SK-N-SH (cell line): ENCODE data around the gene ME3. TPM values are rescaled to one million over a fixed set of nuclear protein-coding genes. Genes with fewer than 3 reads are reported as not detected.
A peak's percentile ranks its signal among the peaks of the same experiment; 100 is the strongest.

Source experiments
- CTCF ChIA-PET: fragments of 300-600, 350-600 bp; formaldehyde crosslinking; extraction: SDS; loops from one replicate; lab custom pipeline; 2021; lab: Yijun Ruan, JAX
- POLR2A ChIA-PET: fragments of 350-600 bp; sonication (Branson Sonifier 250); formaldehyde crosslinking; extraction: SDS; loops from one replicate; lab custom pipeline; 2020; ENCODE audit warnings: antibody characterized with exemption, inconsistent platforms; lab: Yijun Ruan, JAX
- DNase-seq: peaks from one replicate; pipeline ENCODE4 v3.0.0; 2012
- H2AFZ ChIP-seq: fragments of 200-600 bp; sonication (generic); 2 replicates; pipeline ENCODE4 v1.8.1; 2016; ENCODE audit warnings: antibody characterized with exemption, mild to moderate bottlenecking, low read depth
- H3F3A ChIP-seq: fragments of 200-600 bp; sonication (generic); replicated peaks from 2 replicates; pipeline ENCODE3; 2016; ENCODE audit warnings: antibody characterized with exemption, mild to moderate bottlenecking; ENCODE audit not compliant: insufficient read depth
- H3K27ac ChIP-seq, 2 experiments: fragments of 200-500 bp in 1 of 2; fragments of 200-600 bp in 1 of 2; sonication (Bioruptor generic) in 1 of 2; sonication (generic), shearing (Covaris generic) in 1 of 2; 2 replicates each; pipeline versions ENCODE4 v1.5.1 to v1.6.1; 2014 to 2016; ENCODE audit warnings: low read depth in 2 of 2, inconsistent platforms in 1 of 2, low read length in 1 of 2, mild to moderate bottlenecking in 1 of 2, mixed read lengths in 1 of 2
- H3K27me3 ChIP-seq: fragments of 200-600 bp; sonication (generic), shearing (Covaris generic); 2 replicates; pipeline ENCODE4 v1.6.1; 2016; ENCODE audit warnings: mixed run types; ENCODE audit not compliant: insufficient read depth
- H3K36me3 ChIP-seq, 2 experiments: fragments of 200-500 bp in 1 of 2; fragments of 200-600 bp in 1 of 2; sonication (Bioruptor generic) in 1 of 2; sonication (generic) in 1 of 2; replicated peaks in 1 of 2; 2 replicates each; pipeline versions ENCODE3 to v1.5.1; 2014 to 2016; ENCODE audit warnings: low read length in 1 of 2, mild to moderate bottlenecking in 1 of 2; ENCODE audit not compliant: insufficient read depth in 2 of 2, control insufficient read depth in 1 of 2
- H3K4me1 ChIP-seq, 2 experiments: fragments of 200-500 bp in 1 of 2; fragments of 200-600 bp in 1 of 2; sonication (Bioruptor generic) in 1 of 2; sonication (generic), shearing (Covaris generic) in 1 of 2; 2 replicates each; pipeline versions ENCODE4 v1.5.1 to v1.6.1; 2014 to 2016; ENCODE audit warnings: low read depth in 1 of 2, low read length in 1 of 2, mixed run types in 1 of 2; ENCODE audit not compliant: insufficient read depth in 2 of 2, control insufficient read depth in 1 of 2
- H3K4me2 ChIP-seq: fragments of 200-600 bp; sonication (generic), shearing (Covaris generic); 2 replicates; pipeline ENCODE4 v1.6.1; 2017; ENCODE audit warnings: mixed run types
- H3K4me3 ChIP-seq, 2 experiments: fragments of 200-500 bp in 1 of 2; fragments of 200-600 bp in 1 of 2; sonication (Bioruptor generic) in 1 of 2; sonication (generic), shearing (Covaris generic) in 1 of 2; 2 replicates each; pipeline versions ENCODE4 v1.5.1 to v1.8.1; 2014 to 2016; ENCODE audit warnings: low read depth in 2 of 2, inconsistent platforms in 1 of 2, low read length in 1 of 2, mild to moderate bottlenecking in 1 of 2, mixed read lengths in 1 of 2, moderate library complexity in 1 of 2
- H3K79me2 ChIP-seq: fragments of 200-600 bp; sonication (generic); 2 replicates; pipeline ENCODE4 v1.8.1; 2017; ENCODE audit warnings: mild to moderate bottlenecking; ENCODE audit not compliant: insufficient read depth
- H3K9ac ChIP-seq: fragments of 200-600 bp; sonication (generic); 2 replicates; pipeline ENCODE4 v1.6.1; 2017; ENCODE audit warnings: mixed run types
- H3K9me2 ChIP-seq: fragments of 200-600 bp; sonication (generic); 2 replicates; pipeline ENCODE4 v1.6.1; 2017; ENCODE audit warnings: mixed run types
- H3K9me3 ChIP-seq: fragments of 200-600 bp; sonication (generic); 2 replicates; pipeline ENCODE4 v1.6.1; 2017; ENCODE audit warnings: mixed run types, mild to moderate bottlenecking, moderate library complexity
- H4K20me1 ChIP-seq: fragments of 200-600 bp; sonication (generic); 2 replicates; pipeline ENCODE4 v1.6.1; 2017; ENCODE audit warnings: mild to moderate bottlenecking, mixed run types; ENCODE audit not compliant: insufficient read depth
- CHD2 ChIP-seq: fragments of 150-350 bp; IDR thresholded peaks from 2 replicates; pipeline ENCODE4 v1.6.1; 2018; ENCODE audit warnings: low read length; ENCODE audit not compliant: partially characterized antibody
- CTCF ChIP-seq: fragments of 200-600 bp; sonication (generic); IDR thresholded peaks from 2 replicates; pipeline ENCODE4 v1.6.1; 2017; ENCODE audit warnings: antibody characterized with exemption, mild to moderate bottlenecking, moderate library complexity
- ELF1 ChIP-seq: IDR thresholded peaks from 2 replicates; pipeline ENCODE4 v1.4.0; 2012
- EP300 ChIP-seq, 2 experiments: IDR thresholded peaks; 2 replicates each; pipeline versions ENCODE4 v1.4.0 to v1.6.1; 2012; ENCODE audit warnings: borderline replicate concordance in 1 of 2, low read depth in 1 of 2, low read length in 1 of 2
- EZH2phosphoT487 ChIP-seq: fragments of 200-600 bp; sonication (generic); IDR thresholded peaks from 2 replicates; pipeline ENCODE4 v1.6.1; 2017; ENCODE audit warnings: low read depth, mixed run types, mild to moderate bottlenecking, antibody characterized with exemption, moderate library complexity, borderline replicate concordance
- FOXJ3 ChIP-seq: sonication (generic); formaldehyde crosslinking; IDR thresholded peaks from 2 replicates; pipeline ENCODE4 v1.5.1; 2020; ENCODE audit warnings: mild to moderate bottlenecking, missing genetic modification reagents
- FOXM1 ChIP-seq: IDR thresholded peaks from 2 replicates; pipeline ENCODE4 v1.4.0; 2012; ENCODE audit warnings: low read depth, mild to moderate bottlenecking
- JUND ChIP-seq: IDR thresholded peaks from 2 replicates; pipeline ENCODE4 v1.4.0; 2012
- MEF2A ChIP-seq: IDR thresholded peaks from 2 replicates; pipeline ENCODE4 v1.4.0; 2012; ENCODE audit warnings: low read depth, borderline replicate concordance
- MXI1 ChIP-seq: IDR thresholded peaks from 2 replicates; pipeline ENCODE4 v1.6.1; 2012; ENCODE audit warnings: mild to moderate bottlenecking, low read depth, low read length, improper control_type of control experiment
- NRF1 ChIP-seq: IDR thresholded peaks from 2 replicates; pipeline ENCODE4 v1.6.1; 2012; ENCODE audit warnings: low read depth, mild to moderate bottlenecking, low read length
- POLR2AphosphoS5 ChIP-seq: IDR thresholded peaks from 2 replicates; pipeline ENCODE4 v1.6.1; 2012; ENCODE audit warnings: low read depth, low read length
- RAD21 ChIP-seq: IDR thresholded peaks from 2 replicates; pipeline ENCODE4 v1.6.1; 2012; ENCODE audit warnings: mild to moderate bottlenecking, low read length
- RFX5 ChIP-seq: IDR thresholded peaks from 2 replicates; pipeline ENCODE4 v1.6.1; 2012; ENCODE audit warnings: mild to moderate bottlenecking, improper control_type of control experiment, low read length
- SIN3A ChIP-seq: IDR thresholded peaks from 2 replicates; pipeline ENCODE4 v1.6.1; 2012; ENCODE audit warnings: low read depth, mild to moderate bottlenecking, low read length, moderate library complexity, borderline replicate concordance
- SMC3 ChIP-seq: IDR thresholded peaks from 2 replicates; pipeline ENCODE4 v1.6.1; 2012; ENCODE audit warnings: low read depth, low read length, improper control_type of control experiment
- TCF12 ChIP-seq: IDR thresholded peaks from 2 replicates; pipeline ENCODE4 v1.4.0; 2012
- TEAD4 ChIP-seq: IDR thresholded peaks from 2 replicates; pipeline ENCODE4 v1.4.0; 2012; ENCODE audit warnings: mild to moderate bottlenecking, borderline replicate concordance; ENCODE audit not compliant: insufficient read depth
- USF1 ChIP-seq: IDR thresholded peaks from 2 replicates; pipeline ENCODE4 v1.4.0; 2012; ENCODE audit warnings: low read depth, borderline replicate concordance
- WGBS: methylation state at CpG from one replicate; pipeline ENCODE4 v1.1.6; 2017; ENCODE audit warnings: low lambda C conversion rate; 5-methylcytosine and 5-hydroxymethylcytosine counted together
- polyA plus RNA-seq, 3 experiments: library from polyadenylated mRNA; depleted of rRNA; stranded (reverse); fragments of >200 nt; gene quantifications; 2 replicates each; pipeline ENCODE4 v1.2.3, GENCODE V29; 2012
- TF ChIP-seq, protein P1 (sequence below): fragments of 150-350 bp; IDR thresholded peaks from 2 replicates; pipeline ENCODE4 v1.6.1; 2017; ENCODE audit warnings: antibody characterized with exemption, low read length, low read depth, borderline replicate concordance
- TF ChIP-seq, protein P2 (sequence below): fragments of 150-350 bp; IDR thresholded peaks from 2 replicates; pipeline ENCODE4 v1.6.1; 2016; ENCODE audit warnings: mild to moderate bottlenecking, low read depth, low read length
- TF ChIP-seq, protein P3 (sequence below): IDR thresholded peaks from 2 replicates; pipeline ENCODE4; 2012

Gene ME3
- polyA plus RNA-seq, 1 of the 3 experiments (the other 2 are of a cell fraction): 22.0 TPM

DNA sequence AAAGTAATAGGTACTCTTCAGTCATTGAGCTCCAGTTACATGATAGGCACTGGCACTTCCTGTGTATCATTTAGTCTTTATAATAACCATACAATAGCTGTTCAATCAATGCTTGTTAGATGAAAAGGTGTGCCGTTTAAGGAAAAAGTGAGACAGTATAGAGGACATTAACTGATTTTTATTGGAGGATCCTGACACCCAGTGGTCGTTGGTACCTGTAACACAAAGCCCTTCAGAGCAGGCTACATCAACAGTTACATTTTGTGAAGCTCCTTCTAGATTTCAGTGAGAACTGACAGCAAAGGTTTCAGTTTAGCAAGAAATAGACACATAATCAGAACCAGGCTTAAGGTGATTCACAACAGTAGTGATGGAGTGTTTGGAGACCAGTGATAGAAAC lies 253.5 kb downstream of the ME3 start:
- DNase-seq: no peak
- no peak overlapping the region for H3K27ac ChIP-seq
- no peaks in the 10 kb centered on the region for H3F3A ChIP-seq
- WGBS: 48% methylated on average over 2 of the region's 2 CpGs
- no peak overlapping the region for H3K4me3 ChIP-seq
- CTCF ChIA-PET: interaction anchor here (1.9 kb wide), 1 partner anchor 564 kb away, joined by 4 read pairs; the partner anchor contains the start of gene CCDC83
- TF ChIP-seq ELF1 (no peak), SMC3 (peak; percentile 33; the same call in 1 of the 2 replicates), MEF2A (no peak), CHD2 (no peak), TEAD4 (no peak), RAD21 (peak; percentile 50), CTCF (peak; percentile 46)
- no peaks in the 10 kb centered on the region for H3K36me3 ChIP-seq
- no peaks in the 10 kb centered on the region for H3K27me3 ChIP-seq
- no peaks in the 10 kb centered on the region for H3K4me1 ChIP-seq
- no peak overlapping the region; the same call in 1 of the 2 replicates for H2AFZ ChIP-seq
- H3K9me3 ChIP-seq: no peaks in the 10 kb centered on the region
- H3K79me2 ChIP-seq: no peaks in the 10 kb centered on the region
- H4K20me1 ChIP-seq: no peaks in the 10 kb centered on the region
- POLR2A ChIA-PET: no interaction called here
- H3K4me2 ChIP-seq: no peak overlapping the region
- no peak overlapping the region for H3K9ac ChIP-seq
- H3K9me2 ChIP-seq: no peaks in the 10 kb centered on the region

DNA sequence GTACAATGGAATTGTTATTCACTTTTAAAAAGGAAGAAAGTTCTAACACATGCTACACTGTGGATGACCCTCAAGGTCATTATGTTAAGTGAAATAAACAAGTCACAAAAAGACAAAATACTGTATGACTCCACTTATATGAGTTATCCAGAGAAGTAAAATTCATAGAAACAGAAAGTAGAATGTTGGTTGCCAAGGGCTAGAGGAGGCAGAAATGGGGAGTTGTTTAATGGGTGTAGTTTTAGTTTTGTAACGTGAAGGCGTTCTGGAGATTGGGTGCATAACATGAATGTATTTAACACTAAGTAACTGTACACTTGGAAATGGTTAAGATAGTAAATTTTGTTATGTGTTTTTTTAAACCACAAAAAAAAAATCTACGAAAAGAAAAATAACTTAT lies 253.9 kb downstream of the ME3 start:
- H3F3A ChIP-seq: no peaks in the 10 kb centered on the region
- H3K79me2 ChIP-seq: no peaks in the 10 kb centered on the region
- H3K27me3 ChIP-seq: no peaks in the 10 kb centered on the region
- H3K9ac ChIP-seq: no peak overlapping the region
- H3K27ac ChIP-seq: no peak overlapping the region
- H3K36me3 ChIP-seq: no peaks in the 10 kb centered on the region
- WGBS: 90% methylated on average over 3 of the region's 3 CpGs
- no peaks in the 10 kb centered on the region for H3K4me1 ChIP-seq
- DNase-seq: no peak
- H4K20me1 ChIP-seq: no peaks in the 10 kb centered on the region
- H3K4me2 ChIP-seq: no peak overlapping the region
- no peak overlapping the region for H2AFZ ChIP-seq
- ChIA-PET CTCF (interaction anchor here (1.9 kb wide), 1 partner anchor 564 kb away, joined by 4 read pairs; the partner anchor contains the start of gene CCDC83), POLR2A (no interaction called here)
- no peak overlapping the region for H3K4me3 ChIP-seq
- no peaks in the 10 kb centered on the region for H3K9me2 ChIP-seq
- H3K9me3 ChIP-seq: no peaks in the 10 kb centered on the region
- TF ChIP-seq, protein P1, sequence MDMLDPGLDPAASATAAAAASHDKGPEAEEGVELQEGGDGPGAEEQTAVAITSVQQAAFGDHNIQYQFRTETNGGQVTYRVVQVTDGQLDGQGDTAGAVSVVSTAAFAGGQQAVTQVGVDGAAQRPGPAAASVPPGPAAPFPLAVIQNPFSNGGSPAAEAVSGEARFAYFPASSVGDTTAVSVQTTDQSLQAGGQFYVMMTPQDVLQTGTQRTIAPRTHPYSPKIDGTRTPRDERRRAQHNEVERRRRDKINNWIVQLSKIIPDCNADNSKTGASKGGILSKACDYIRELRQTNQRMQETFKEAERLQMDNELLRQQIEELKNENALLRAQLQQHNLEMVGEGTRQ: no peak
- TF ChIP-seq TCF12: no peak
- TF ChIP-seq JUND: no peak
- TF ChIP-seq TEAD4: no peak
- TF ChIP-seq USF1: no peak
- TF ChIP-seq FOXM1: no peak
- no peak for TF ChIP-seq NRF1
- no peak for TF ChIP-seq EP300 (IDR thresholded peaks at IDR 0.05; ENCODE audit: borderline replicate concordance in 1 of 2, low read depth in 1 of 2, low read length in 1 of 2)
- TF ChIP-seq, protein P2, sequence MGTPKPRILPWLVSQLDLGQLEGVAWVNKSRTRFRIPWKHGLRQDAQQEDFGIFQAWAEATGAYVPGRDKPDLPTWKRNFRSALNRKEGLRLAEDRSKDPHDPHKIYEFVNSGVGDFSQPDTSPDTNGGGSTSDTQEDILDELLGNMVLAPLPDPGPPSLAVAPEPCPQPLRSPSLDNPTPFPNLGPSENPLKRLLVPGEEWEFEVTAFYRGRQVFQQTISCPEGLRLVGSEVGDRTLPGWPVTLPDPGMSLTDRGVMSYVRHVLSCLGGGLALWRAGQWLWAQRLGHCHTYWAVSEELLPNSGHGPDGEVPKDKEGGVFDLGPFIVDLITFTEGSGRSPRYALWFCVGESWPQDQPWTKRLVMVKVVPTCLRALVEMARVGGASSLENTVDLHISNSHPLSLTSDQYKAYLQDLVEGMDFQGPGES: no peak
- TF ChIP-seq FOXJ3: no peak
- no peak for TF ChIP-seq RFX5
- no peak for TF ChIP-seq POLR2AphosphoS5
- TF ChIP-seq SIN3A: no peak
- no peak for TF ChIP-seq MXI1
- TF ChIP-seq, protein P3, sequence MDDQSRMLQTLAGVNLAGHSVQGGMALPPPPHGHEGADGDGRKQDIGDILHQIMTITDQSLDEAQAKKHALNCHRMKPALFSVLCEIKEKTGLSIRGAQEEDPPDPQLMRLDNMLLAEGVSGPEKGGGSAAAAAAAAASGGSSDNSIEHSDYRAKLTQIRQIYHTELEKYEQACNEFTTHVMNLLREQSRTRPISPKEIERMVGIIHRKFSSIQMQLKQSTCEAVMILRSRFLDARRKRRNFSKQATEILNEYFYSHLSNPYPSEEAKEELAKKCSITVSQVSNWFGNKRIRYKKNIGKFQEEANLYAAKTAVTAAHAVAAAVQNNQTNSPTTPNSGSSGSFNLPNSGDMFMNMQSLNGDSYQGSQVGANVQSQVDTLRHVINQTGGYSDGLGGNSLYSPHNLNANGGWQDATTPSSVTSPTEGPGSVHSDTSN: no peak
- no peak for TF ChIP-seq EZH2phosphoT487
